ENCODE results near the gene TAS1R3. TPM values are rescaled to one million over a fixed set of nuclear protein-coding genes. Genes with fewer than 3 reads are reported as not detected.

Gene TAS1R3
- total and polyA plus RNA-seq, 5 donors = 0.33 to 0.66 (median 0.41) TPM

GRCh38 chr1:1371364-1371745 lies 40.3 kb downstream of the TAS1R3 start:
- DNase-seq (peak in 1 of 3 donors; percentile 60), ATAC-seq (no peak)
- no peaks in the 10 kb centered on the region for H3K9me3 ChIP-seq (ENCODE audit: control insufficient read depth, low read length)
- no peak overlapping the region for H3K4me3 ChIP-seq (ENCODE audit: low read length)
- no peak overlapping the region for H3K27ac ChIP-seq (ENCODE audit: low read length)
- WGBS = 61% methylated on average over 12 of the region's 12 CpGs
- intact Hi-C loops (cut with DNase I) = no loop called here
- no peaks in the 10 kb centered on the region for H3K27me3 ChIP-seq (ENCODE audit: control insufficient read depth, insufficient read depth)
- peaks cover 2% of the 10 kb centered on the region for H3K4me1 ChIP-seq (ENCODE audit: control insufficient read depth, insufficient read depth, low read length)

- no peak overlapping the region for H3K27ac ChIP-seq (ENCODE audit: low read length)
- peak; percentile 66 to 90 (median 89) for DNase-seq
- intact Hi-C loops (cut with DNase I) = no loop called here
- H3K9me3 ChIP-seq (ENCODE audit: control insufficient read depth, low read length) = no peaks in the 10 kb centered on the region
- 31% methylated on average over 26 of the region's 26 CpGs for WGBS
- H3K4me1 ChIP-seq (ENCODE audit: control insufficient read depth, insufficient read depth, low read length) = peaks cover 2% of the 10 kb centered on the region
- no peak overlapping the region for H3K4me3 ChIP-seq (ENCODE audit: low read length)
- no peaks in the 10 kb centered on the region for H3K27me3 ChIP-seq (ENCODE audit: control insufficient read depth, insufficient read depth)
- peak; percentile 12 to 29 for ATAC-seq
Observed at GRCh38 chr1:1371746-1372711, 40.9 kb downstream of the TAS1R3 start.

- WGBS = 84% methylated on average over 26 of the region's 26 CpGs
- ATAC-seq = no peak
- Histone ChIP-seq H3K27ac (ENCODE audit: low read length) (no peak overlapping the region), H3K9me3 (ENCODE audit: control insufficient read depth, low read length) (no peaks in the 10 kb centered on the region), H3K4me3 (ENCODE audit: low read length) (no peak overlapping the region), H3K4me1 (ENCODE audit: control insufficient read depth, insufficient read depth, low read length) (peaks cover 2% of the 10 kb centered on the region), H3K27me3 (ENCODE audit: control insufficient read depth, insufficient read depth) (no peaks in the 10 kb centered on the region)
- intact Hi-C loops (cut with DNase I) = no loop called here
- DNase-seq = peak in 2 of 3 donors; percentile 64 to 65
Observed at GRCh38 chr1:1373051-1373814, 42.2 kb downstream of the TAS1R3 start.

GRCh38 chr1:1373815-1374588 lies 42.9 kb downstream of the TAS1R3 start:
- peak in 2 of 3 donors; percentile 58 to 65 for DNase-seq
- intact Hi-C loops (cut with DNase I) = no loop called here
- H3K27me3 ChIP-seq (ENCODE audit: control insufficient read depth, insufficient read depth) = no peaks in the 10 kb centered on the region
- no peaks in the 10 kb centered on the region for H3K9me3 ChIP-seq (ENCODE audit: control insufficient read depth, low read length)
- peak overlapping the region; percentile 77 for H3K4me3 ChIP-seq (ENCODE audit: low read length)
- 46% methylated on average over 52 of the region's 52 CpGs for WGBS
- no peak overlapping the region for H3K27ac ChIP-seq (ENCODE audit: low read length)
- H3K4me1 ChIP-seq (ENCODE audit: control insufficient read depth, insufficient read depth, low read length) = peaks cover 2% of the 10 kb centered on the region
- no peak for ATAC-seq

- H3K9me3 ChIP-seq (ENCODE audit: control insufficient read depth, low read length) = no peaks in the 10 kb centered on the region
- intact Hi-C loops (cut with DNase I) = no loop called here
- no peaks in the 10 kb centered on the region for H3K27me3 ChIP-seq (ENCODE audit: control insufficient read depth, insufficient read depth)
- under 1% methylated on average over 24 of the region's 24 CpGs for WGBS
- DNase-seq (peak in 2 of 3 donors; percentile 76 to 80), ATAC-seq (peak in 1 of 2 donors; percentile 4)
- peaks cover 2% of the 10 kb centered on the region for H3K4me1 ChIP-seq (ENCODE audit: control insufficient read depth, insufficient read depth, low read length)
- peak overlapping the region; percentile 84 for H3K27ac ChIP-seq (ENCODE audit: low read length)
- H3K4me3 ChIP-seq (ENCODE audit: low read length) = peak overlapping the region; percentile 77
Observed at GRCh38 chr1:1374589-1374928, 43.5 kb downstream of the TAS1R3 start.

- Histone ChIP-seq H3K4me3 (ENCODE audit: low read length) (peak within 1 kb of the TSS; percentile 77), H3K27ac (ENCODE audit: low read length) (peak within 1 kb of the TSS; percentile 84), H3K9me3 (ENCODE audit: control insufficient read depth, low read length) (no peaks in the 10 kb centered on the region), H3K4me1 (ENCODE audit: control insufficient read depth, insufficient read depth, low read length) (peaks cover 2% of the 10 kb centered on the region), H3K27me3 (ENCODE audit: control insufficient read depth, insufficient read depth) (no peaks in the 10 kb centered on the region)
- ATAC-seq (peak; percentile 95 to 97), DNase-seq (peak; percentile 99)
- WGBS = under 1% methylated on average over 85 of the region's 85 CpGs
- intact Hi-C loops (cut with DNase I) = no loop called here
Observed at GRCh38 chr1:1374929-1375662, 44.0 kb downstream of the TAS1R3 start, which contains the start of gene AURKAIP1. Gene AURKAIP1 (minus strand): TSS chr1:1375207. CDS start chr1:1374756, 451 bp downstream.

GRCh38 chr1:1376551-1377226 lies 45.6 kb downstream of the TAS1R3 start:
- WGBS = 92% methylated on average over 10 of the region's 10 CpGs
- DNase-seq (peak in 2 of 3 donors; percentile 47 to 54), ATAC-seq (no peak)
- H3K4me3 ChIP-seq (ENCODE audit: low read length) = no peak overlapping the region
- H3K27ac ChIP-seq (ENCODE audit: low read length) = no peak overlapping the region
- no peaks in the 10 kb centered on the region for H3K9me3 ChIP-seq (ENCODE audit: control insufficient read depth, low read length)
- no peaks in the 10 kb centered on the region for H3K27me3 ChIP-seq (ENCODE audit: control insufficient read depth, insufficient read depth)
- intact Hi-C loops (cut with DNase I) = no loop called here
- peaks cover 2% of the 10 kb centered on the region for H3K4me1 ChIP-seq (ENCODE audit: control insufficient read depth, insufficient read depth, low read length)

- Histone ChIP-seq H3K27me3 (ENCODE audit: control insufficient read depth, insufficient read depth) (no peaks in the 10 kb centered on the region), H3K9me3 (ENCODE audit: control insufficient read depth, low read length) (no peaks in the 10 kb centered on the region), H3K27ac (ENCODE audit: low read length) (no peak overlapping the region), H3K4me3 (ENCODE audit: low read length) (no peak overlapping the region), H3K4me1 (ENCODE audit: control insufficient read depth, insufficient read depth, low read length) (no peaks in the 10 kb centered on the region)
- intact Hi-C loops (cut with DNase I) = no loop called here
- WGBS = 95% methylated on average over 16 of the region's 16 CpGs
- ATAC-seq (no peak), DNase-seq (peak in 2 of 3 donors; percentile 12 to 34)
Observed at GRCh38 chr1:1377540-1378205, 46.6 kb downstream of the TAS1R3 start.

- intact Hi-C loops (cut with DNase I) = no loop called here
- Histone ChIP-seq H3K27me3 (ENCODE audit: control insufficient read depth, insufficient read depth) (no peaks in the 10 kb centered on the region), H3K9me3 (ENCODE audit: control insufficient read depth, low read length) (no peaks in the 10 kb centered on the region), H3K27ac (ENCODE audit: low read length) (no peak overlapping the region), H3K4me3 (ENCODE audit: low read length) (no peak overlapping the region), H3K4me1 (ENCODE audit: control insufficient read depth, insufficient read depth, low read length) (no peaks in the 10 kb centered on the region)
- DNase-seq (peak in 1 of 3 donors; percentile 37), ATAC-seq (peak in 1 of 2 donors; percentile 15)
- 93% methylated on average over 16 of the region's 16 CpGs for WGBS
Observed at GRCh38 chr1:1380860-1381259, 49.8 kb downstream of the TAS1R3 start.

Data from right cardiac atrium (tissue), 5 donors.